ENCODE results near the gene PHF13. TPM values are rescaled to one million over a fixed set of nuclear protein-coding genes. Genes with fewer than 3 reads are reported as not detected.
"Not testable (repeated sequence)": the region's sequence is repeated elsewhere in the genome, so short reads cannot be mapped to it uniquely, and the experiment has no call there.

PHF13 gene
- total RNA-seq, 4 donors from 2014 or later = 12.6 to 21.7 (median 17.0) TPM

- Histone ChIP-seq H3K27ac (no peak overlapping the region), H3K36me3 (peaks cover 83% of the 10 kb centered on the region)
- 80% methylated on average over 13 of the region's 29 CpGs for WGBS
Measured at GRCh38 chr1:6634371-6635052, 21.0 kb downstream of the PHF13 start.

DNA sequence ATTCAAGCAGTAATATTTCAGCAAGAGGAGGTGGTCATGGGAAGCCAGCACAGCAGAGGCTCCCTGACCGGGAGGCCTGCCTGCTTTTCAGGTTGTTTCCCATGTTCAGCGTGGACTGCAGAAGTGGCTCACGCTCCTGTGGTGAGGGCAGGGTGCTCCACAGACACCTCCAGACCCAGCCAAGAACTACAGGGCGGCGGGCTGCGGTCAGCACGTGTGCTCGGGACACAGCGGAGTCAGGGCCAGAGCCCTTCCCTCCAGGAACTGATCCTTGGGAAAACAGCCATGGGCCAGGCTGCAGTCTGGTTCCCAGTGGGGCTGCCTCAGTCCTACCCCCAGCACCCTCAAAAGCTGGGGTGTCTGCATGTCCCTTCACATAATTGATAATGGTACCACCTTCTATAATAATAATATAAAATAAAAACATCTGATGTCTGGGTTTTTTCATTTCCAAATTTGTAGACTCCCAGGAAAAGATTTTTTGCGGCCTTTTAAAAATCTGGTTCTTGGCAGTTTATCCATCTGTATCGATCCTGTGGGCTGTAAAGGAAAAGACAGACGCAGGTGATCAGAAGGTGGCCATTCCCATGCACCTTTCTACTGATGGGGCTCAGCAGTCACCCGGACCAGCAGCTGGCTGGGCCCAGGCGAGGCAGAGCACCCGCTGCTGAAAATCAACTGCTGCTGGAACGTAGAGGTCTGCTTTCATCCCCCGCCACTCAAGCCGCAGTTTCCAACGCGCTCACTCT lies 21.8 kb downstream of the PHF13 start:
- TF ChIP-seq POLR2AphosphoS5 (IDR thresholded peaks at IDR 0.05) = no peak
- TF ChIP-seq POLR2A (IDR thresholded peaks at IDR 0.05) = no peak
- TF ChIP-seq CTCF (IDR thresholded peaks at IDR 0.05) = no peak
- TF ChIP-seq EP300 (IDR thresholded peaks at IDR 0.05) = no peak
- 97% methylated on average over 11 of the region's 20 CpGs for WGBS
- Histone ChIP-seq H3K27ac (no peak overlapping the region), H3K4me3 (no peak overlapping the region), H3K4me1 (peaks cover 5% of the 10 kb centered on the region), H3K9me3 (no peaks in the 10 kb centered on the region), H3K27me3 (no peaks in the 10 kb centered on the region), H3K36me3 (peaks cover 83% of the 10 kb centered on the region)
- no peak for DNase-seq (ENCODE audit: low spot score in 2 of 2)

More at GRCh38 chr1:6634371-6635052, 21.0 kb downstream of the PHF13 start:
- no peaks in the 10 kb centered on the region for H3K9me3 ChIP-seq
- H3K4me1 ChIP-seq = peaks cover 5% of the 10 kb centered on the region
- no peaks in the 10 kb centered on the region for H3K27me3 ChIP-seq
- no peak overlapping the region for H3K4me3 ChIP-seq
- no peak for TF ChIP-seq POLR2A (IDR thresholded peaks at IDR 0.05)
- peak in 1 of 2 donors; percentile 39 for TF ChIP-seq CTCF (IDR thresholded peaks at IDR 0.05)
- DNase-seq (ENCODE audit: low spot score in 2 of 2) = no peak

DNA sequence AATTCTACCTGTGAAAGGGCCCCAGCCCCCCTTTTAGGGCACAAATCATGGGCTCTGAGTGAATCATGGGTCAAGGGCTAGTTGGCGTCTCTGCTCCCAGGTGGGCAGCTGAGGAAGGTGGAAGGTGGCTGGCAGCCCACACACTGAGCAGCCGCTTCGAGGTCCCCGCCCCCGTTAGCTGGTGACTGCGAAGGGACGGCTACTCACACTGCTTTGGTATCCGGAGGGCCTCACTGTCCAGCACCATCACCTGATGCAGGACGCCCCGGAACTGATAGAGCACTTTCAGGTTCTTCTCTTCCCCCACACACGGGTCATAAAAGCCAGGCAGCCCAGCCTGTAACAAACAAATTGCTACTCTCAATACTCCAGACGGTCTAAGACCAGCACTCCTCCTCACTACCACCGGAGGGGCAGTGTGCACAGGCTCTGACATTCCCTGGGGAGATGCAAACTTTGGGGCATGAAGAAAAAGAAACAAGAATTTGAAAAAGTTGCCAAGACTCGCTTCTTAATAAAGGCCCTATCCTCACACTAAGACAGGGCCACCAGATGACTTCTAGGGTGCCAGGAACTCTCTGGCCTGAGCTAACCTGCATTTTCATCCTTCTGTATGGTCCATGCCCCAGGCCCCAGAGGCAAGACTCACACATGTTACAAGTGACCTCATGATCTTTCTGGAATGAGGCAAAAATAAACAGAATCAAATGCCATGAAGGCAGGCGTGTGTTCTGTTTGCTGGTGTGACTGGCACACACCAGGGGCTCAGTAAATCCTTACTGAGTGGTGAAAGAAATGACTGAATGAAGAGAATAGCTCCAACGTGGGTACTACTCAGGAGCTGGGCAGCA lies 22.6 kb downstream of the PHF13 start:
- peaks cover 83% of the 10 kb centered on the region for H3K36me3 ChIP-seq
- no peak for TF ChIP-seq POLR2A (IDR thresholded peaks at IDR 0.05)
- no peak for TF ChIP-seq POLR2AphosphoS5 (IDR thresholded peaks at IDR 0.05)
- TF ChIP-seq EP300 (IDR thresholded peaks at IDR 0.05) = no peak
- no peak for TF ChIP-seq CTCF (IDR thresholded peaks at IDR 0.05)
- no peak overlapping the region for H3K4me3 ChIP-seq
- H3K9me3 ChIP-seq = no peaks in the 10 kb centered on the region
- H3K27ac ChIP-seq = no peak overlapping the region
- H3K27me3 ChIP-seq = no peaks in the 10 kb centered on the region
- 83% methylated on average over 7 of the region's 16 CpGs for WGBS
- no peak for DNase-seq (ENCODE audit: low spot score in 2 of 2)
- peaks cover 5% of the 10 kb centered on the region for H3K4me1 ChIP-seq

DNA sequence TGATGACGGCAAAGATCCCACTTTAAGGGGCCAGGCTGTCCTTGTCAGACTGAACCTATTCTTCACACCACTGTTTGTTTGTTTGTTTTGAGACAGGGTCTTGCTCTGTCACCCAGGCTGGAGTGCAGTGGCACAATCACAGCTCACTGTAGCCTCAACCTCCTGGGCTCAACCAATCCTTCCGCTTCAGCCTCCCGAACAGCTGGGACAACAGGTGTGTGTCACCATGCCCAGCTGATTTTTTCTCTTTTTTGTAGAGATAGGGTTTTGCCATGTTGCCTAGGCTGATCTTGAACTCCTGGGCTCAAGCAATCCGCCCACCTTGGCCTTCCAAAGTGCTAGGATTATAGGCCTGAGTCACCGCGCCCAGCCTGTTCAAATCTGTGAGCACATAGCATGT lies 23.2 kb downstream of the PHF13 start:
- H3K4me1 ChIP-seq; DNase-seq (ENCODE audit: low spot score in 2 of 2); H3K9me3 ChIP-seq; H3K27ac ChIP-seq; H3K27me3 ChIP-seq; H3K4me3 ChIP-seq: not testable (repeated sequence)
- WGBS = 93% methylated on average over 6 of the region's 6 CpGs
- peaks cover 85% of the 10 kb centered on the region for H3K36me3 ChIP-seq

GRCh38 chr1:6637770-6638169 lies 24.2 kb downstream of the PHF13 start:
- no peaks in the 10 kb centered on the region for H3K9me3 ChIP-seq
- H3K4me3 ChIP-seq = no peak overlapping the region
- no peak overlapping the region for H3K27ac ChIP-seq
- peaks cover 5% of the 10 kb centered on the region for H3K4me1 ChIP-seq
- no peaks in the 10 kb centered on the region for H3K27me3 ChIP-seq
- peaks cover 85% of the 10 kb centered on the region for H3K36me3 ChIP-seq
- no peak for TF ChIP-seq POLR2A (IDR thresholded peaks at IDR 0.05)
- TF ChIP-seq EP300 (IDR thresholded peaks at IDR 0.05) = no peak
- no peak for TF ChIP-seq POLR2AphosphoS5 (IDR thresholded peaks at IDR 0.05)
- no peak for TF ChIP-seq CTCF (IDR thresholded peaks at IDR 0.05)
- no peak for DNase-seq (ENCODE audit: low spot score in 2 of 2)
- WGBS = 62% methylated on average over 9 of the region's 9 CpGs
